ENCODE data around the gene CYBC1. TPM values are rescaled to one million over a fixed set of nuclear protein-coding genes. Genes with fewer than 3 reads are reported as not detected.

The CYBC1 gene
- total and polyA plus RNA-seq, 2 of the 8 experiments (the other 6 are each of a cell fraction or from before 2014, with no cell fraction given), result 74.6 to 81.4 TPM

DNA sequence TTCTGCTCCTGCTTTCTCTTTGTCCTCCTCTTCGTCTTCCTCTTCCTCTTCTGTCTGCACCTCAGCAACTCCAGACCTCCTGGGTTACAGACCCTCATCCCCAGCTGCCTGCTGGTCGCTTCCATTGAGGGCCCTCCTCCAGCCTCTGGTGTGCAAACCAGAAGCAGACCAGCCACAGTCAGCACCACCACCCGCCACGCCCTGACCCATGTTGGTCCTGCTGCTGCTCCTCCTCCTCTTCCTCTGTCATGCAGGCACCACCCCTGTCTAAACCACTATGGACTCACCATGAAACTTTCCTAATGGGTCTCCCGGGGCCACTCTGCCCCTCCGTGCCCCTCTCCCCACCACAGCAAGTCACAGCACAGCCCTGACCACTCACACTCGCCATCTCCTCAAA lies 20.7 kb downstream of the CYBC1 start:
- Histone ChIP-seq H3K4ac (replicated peaks; ENCODE audit: insufficient read length, low read depth, low read length) (no peak overlapping the region), H2BK15ac (ENCODE audit: low read length) (no peak overlapping the region), H4K5ac (ENCODE audit: insufficient read length, low read depth, low read length) (no peak overlapping the region), H4K20me1 (replicated peaks in 1 of 2; ENCODE audit: control insufficient read depth in 1 of 2, insufficient read depth in 2 of 2, low read length in 2 of 2) (peaks cover 2 to 5% of the 10 kb centered on the region in 2 experiments), H3K4me3 (ENCODE audit: extremely low read depth in 1 of 4, insufficient read depth in 2 of 4, low read depth in 3 of 4, low read length in 4 of 4) (no peak overlapping the region), H3K9ac (replicated peaks in 1 of 4; ENCODE audit: extremely low read depth in 1 of 4, low read depth in 3 of 4, low read length in 3 of 4) (no peak overlapping the region), H2AK5ac (ENCODE audit: low read depth, low read length) (no peak overlapping the region), H3K56ac (replicated peaks; ENCODE audit: insufficient read length, low read depth, low read length) (no peak overlapping the region), H3K9me3 (ENCODE audit: insufficient read depth in 2 of 2, low read depth in 1 of 2, low read length in 1 of 2) (no peaks in the 10 kb centered on the region), H3K14ac (ENCODE audit: insufficient read length) (no peak overlapping the region), H3K18ac (ENCODE audit: extremely low read depth, low read length) (no peak overlapping the region), H4K91ac (replicated peaks; ENCODE audit: insufficient read length, low read length) (no peak overlapping the region), H3K79me1 (ENCODE audit: low read depth, low read length) (no peaks in the 10 kb centered on the region), H3K4me2 (ENCODE audit: insufficient read depth in 1 of 2, low read depth in 2 of 2, low read length in 2 of 2) (no peak overlapping the region), H3K23me2 (ENCODE audit: low read depth, low read length) (no peaks in the 10 kb centered on the region), H4K8ac (ENCODE audit: extremely low read depth, insufficient read depth, low read length) (peak overlapping the region; percentile 35; the same call in 1 of the 2 replicates), H2AFZ (ENCODE audit: low read length) (no peak overlapping the region), H2BK20ac (ENCODE audit: low read length) (no peak overlapping the region), H2BK5ac (ENCODE audit: low read depth, low read length) (no peak overlapping the region), H3K27me3 (replicated peaks in 1 of 4; ENCODE audit: control insufficient read depth in 3 of 4, extremely low read depth in 1 of 4, insufficient read depth in 3 of 4, low read length in 3 of 4) (no peaks in the 10 kb centered on the region), H3K79me2 (ENCODE audit: control insufficient read depth in 1 of 2, insufficient read depth in 2 of 2, low read length in 2 of 2) (no peaks in the 10 kb centered on the region), H3K27ac (ENCODE audit: low read depth, low read length) (no peak overlapping the region), H2BK12ac (ENCODE audit: low read depth, low read length) (no peak overlapping the region), H3K36me3 (ENCODE audit: control insufficient read depth in 2 of 4, insufficient read depth in 4 of 4, low read length in 3 of 4) (no peaks in the 10 kb centered on the region; a peak in 1 of 8 replicates), H3K23ac (ENCODE audit: insufficient read length) (no peak overlapping the region), H3K4me1 (replicated peaks in 1 of 4; ENCODE audit: control insufficient read depth in 3 of 4, insufficient read depth in 4 of 4, low read length in 3 of 4) (no peaks in the 10 kb centered on the region), H2BK120ac (replicated peaks; ENCODE audit: low read depth, low read length) (no peak overlapping the region)
- no peak for TF ChIP-seq SP2 (IDR thresholded peaks at IDR 0.05; ENCODE audit: low read length)
- no peak for TF ChIP-seq POLR2AphosphoS5 (IDR thresholded peaks at IDR 0.05; ENCODE audit: low read depth, low read length)
- TF ChIP-seq SRF (IDR thresholded peaks at IDR 0.05; ENCODE audit: low read depth, low read length), result no peak
- TF ChIP-seq, protein P1, sequence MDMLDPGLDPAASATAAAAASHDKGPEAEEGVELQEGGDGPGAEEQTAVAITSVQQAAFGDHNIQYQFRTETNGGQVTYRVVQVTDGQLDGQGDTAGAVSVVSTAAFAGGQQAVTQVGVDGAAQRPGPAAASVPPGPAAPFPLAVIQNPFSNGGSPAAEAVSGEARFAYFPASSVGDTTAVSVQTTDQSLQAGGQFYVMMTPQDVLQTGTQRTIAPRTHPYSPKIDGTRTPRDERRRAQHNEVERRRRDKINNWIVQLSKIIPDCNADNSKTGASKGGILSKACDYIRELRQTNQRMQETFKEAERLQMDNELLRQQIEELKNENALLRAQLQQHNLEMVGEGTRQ (IDR thresholded peaks at IDR 0.05; ENCODE audit: low read length), result no peak
- TF ChIP-seq CBX5 (IDR thresholded peaks at IDR 0.05; ENCODE audit: low read depth, low read length), result no peak
- no peak for TF ChIP-seq BACH1 (IDR thresholded peaks at IDR 0.05; ENCODE audit: low read length)
- TF ChIP-seq EP300 (IDR thresholded peaks at IDR 0.05; ENCODE audit: borderline replicate concordance in 1 of 2, low read depth in 2 of 2, low read length in 2 of 2), result no peak
- TF ChIP-seq TBP (IDR thresholded peaks at IDR 0.05; ENCODE audit: low read depth, low read length), result no peak
- no peak for TF ChIP-seq CBX8 (IDR thresholded peaks at IDR 0.05; ENCODE audit: borderline replicate concordance, low read depth, low read length)
- no peak for TF ChIP-seq SIRT6 (IDR thresholded peaks at IDR 0.05; ENCODE audit: low read length)
- TF ChIP-seq RNF2 (IDR thresholded peaks at IDR 0.05; ENCODE audit: borderline replicate concordance, low read depth, low read length, missing control alignments, poor library complexity, severe bottlenecking), result no peak
- TF ChIP-seq BCL11A (IDR thresholded peaks at IDR 0.05; ENCODE audit: low read depth in 2 of 2, low read length in 2 of 2), result no peak
- no peak for TF ChIP-seq SP4 (IDR thresholded peaks at IDR 0.05; ENCODE audit: low read length)
- POLR2A ChIA-PET (ENCODE audit: partially characterized antibody), result interaction anchor here (0.7 kb wide), 1 partner anchor 9 kb away, joined by 3 read pairs; no protein-coding TSS in a partner anchor
- FAIRE-seq (no peak), DNase-seq (ENCODE audit: low read depth in 1 of 2, low spot score in 2 of 2) (no peak)
- CTCF ChIA-PET (ENCODE audit: partially characterized antibody), result interaction anchor here (0.7 kb wide), 2 partner anchors 9 to 38 kb away, joined by 3 read pairs; no protein-coding TSS in a partner anchor
- 86% methylated on average over 7 of the region's 7 CpGs; no CpG with 5 or more reads in 1 of the 2 experiments for WGBS, 2 experiments (ENCODE audit: extremely low coverage in 1 of 2, insufficient coverage in 1 of 2, insufficient read length in 1 of 2, insufficient replicate concordance in 2 of 2, low coverage in 1 of 2, low lambda C conversion rate in 2 of 2, missing lambda C conversion rate in 1 of 2)

Measured in H1 (cell line).